NCI-H526 (cell line): ENCODE data around the gene HMCN2.

Experiments used
- DNase-seq, 2 experiments: peaks; one replicate each; lab custom pipeline; 2025; lab: John Stamatoyannopoulos, UW

The HMCN2 gene

DNA sequence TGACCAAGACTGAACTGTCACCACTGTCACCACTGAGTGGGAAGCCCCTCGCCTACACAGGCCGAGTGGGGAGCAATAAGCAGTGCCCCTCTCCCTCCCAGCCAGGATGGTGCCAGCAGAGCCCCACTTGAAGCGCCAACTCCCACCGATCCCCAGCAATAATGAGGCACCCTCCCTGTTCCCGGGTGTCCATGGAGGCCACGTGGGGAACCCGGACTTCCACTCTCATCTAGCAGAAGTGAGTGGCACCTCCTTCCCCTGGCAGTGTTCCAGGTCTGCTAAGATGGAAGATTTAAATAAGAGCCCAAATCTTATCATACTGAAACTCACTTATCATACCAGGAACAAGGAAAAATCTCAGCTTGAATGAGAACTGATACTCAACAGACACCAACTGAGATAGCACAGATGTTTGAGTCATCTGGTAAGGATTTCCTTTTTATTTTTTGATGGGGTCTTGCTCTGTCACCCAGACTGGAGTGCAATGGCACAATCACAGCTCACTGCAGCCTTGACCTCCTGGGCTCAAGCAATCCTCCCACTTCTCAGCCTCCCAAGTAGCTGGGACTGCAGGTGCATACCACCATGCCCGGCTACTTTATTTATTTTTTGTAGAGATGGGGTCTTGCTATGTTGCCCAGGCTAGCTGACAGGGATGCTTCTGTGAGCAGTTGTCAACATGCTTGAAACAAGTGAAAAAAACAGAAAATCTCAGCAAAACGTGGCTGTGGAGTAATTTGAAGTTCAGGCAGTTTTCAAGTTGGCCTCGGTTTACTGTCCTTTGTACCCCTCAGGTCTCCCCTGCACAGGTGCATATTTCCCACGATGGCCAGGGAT, 149.6 kb downstream of the HMCN2 start:
- DNase-seq, result no peak

DNA sequence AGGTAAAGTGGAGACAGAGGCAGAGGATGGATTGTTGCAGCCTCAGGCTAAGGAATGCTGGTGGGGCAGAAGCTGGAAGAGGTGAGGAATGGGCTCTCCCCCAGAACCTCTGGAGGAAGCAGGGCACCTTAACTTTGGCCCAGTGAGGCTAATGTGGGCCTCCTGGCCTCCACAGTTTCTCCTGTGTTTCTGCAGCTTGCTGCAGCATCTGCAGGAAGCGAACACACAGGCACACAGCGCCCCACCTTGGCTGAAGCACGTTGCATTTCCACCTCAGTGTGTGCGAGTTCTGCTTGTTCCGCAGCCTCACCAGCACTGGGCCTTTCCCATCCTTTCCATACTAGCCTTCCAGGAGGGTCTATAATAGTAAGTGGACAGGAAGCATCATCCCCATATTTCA, 152.0 kb downstream of the HMCN2 start:
- DNase-seq, result no peak

DNA sequence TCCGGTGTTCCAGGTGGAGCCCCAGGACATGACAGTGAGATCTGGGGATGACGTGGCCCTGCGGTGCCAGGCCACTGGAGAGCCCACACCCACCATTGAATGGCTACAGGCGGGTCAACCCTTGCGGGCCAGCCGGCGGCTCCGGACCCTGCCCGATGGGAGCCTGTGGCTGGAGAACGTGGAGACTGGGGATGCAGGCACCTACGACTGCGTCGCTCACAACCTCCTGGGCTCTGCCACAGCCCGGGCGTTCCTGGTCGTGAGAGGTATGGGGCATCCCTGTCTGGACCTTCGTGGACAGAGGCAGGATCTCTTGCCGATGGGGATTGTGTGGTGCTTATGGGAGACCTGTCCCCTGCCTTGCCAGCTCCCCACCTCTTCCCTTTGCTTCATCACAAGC, 153.2 kb downstream of the HMCN2 start:
- DNase-seq, result no peak

- no peak for DNase-seq
Measured at GRCh38 chr9:130419521-130420035, 154.0 kb downstream of the HMCN2 start.

DNA sequence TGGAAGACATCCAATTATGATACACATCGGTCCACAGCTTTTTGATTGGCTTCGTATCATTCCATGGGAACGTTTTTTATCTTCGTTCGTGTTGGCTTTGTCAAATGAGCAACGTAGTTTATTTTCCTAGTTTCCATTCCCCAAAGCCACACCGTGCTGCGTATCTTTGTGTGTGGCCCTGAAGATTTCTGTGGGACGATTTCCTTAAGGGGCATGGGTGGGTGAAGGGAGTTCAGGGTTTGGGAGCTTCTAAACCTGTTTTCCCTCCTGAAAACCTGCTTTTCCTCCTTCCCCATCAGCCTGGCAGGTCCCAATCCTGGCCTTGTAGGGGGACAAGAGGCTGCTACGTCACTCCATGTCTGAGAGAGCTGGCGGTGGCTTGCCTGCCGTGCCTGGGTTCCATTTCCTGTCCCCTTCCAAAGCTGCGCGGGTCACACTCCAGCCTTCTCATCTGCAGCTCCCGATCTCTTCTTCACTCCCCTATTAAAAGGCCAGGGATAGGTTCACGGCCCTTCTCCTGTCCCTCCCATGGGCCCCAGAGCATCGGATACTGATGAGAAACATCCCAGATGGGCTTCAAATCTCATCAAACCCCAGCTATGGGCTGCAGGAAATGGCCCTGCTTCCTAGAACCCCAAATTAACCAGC, 155.7 kb downstream of the HMCN2 start:
- no peak for DNase-seq

GRCh38 chr9:130421802-130422276, 156.3 kb downstream of the HMCN2 start:
- DNase-seq, result no peak

DNA sequence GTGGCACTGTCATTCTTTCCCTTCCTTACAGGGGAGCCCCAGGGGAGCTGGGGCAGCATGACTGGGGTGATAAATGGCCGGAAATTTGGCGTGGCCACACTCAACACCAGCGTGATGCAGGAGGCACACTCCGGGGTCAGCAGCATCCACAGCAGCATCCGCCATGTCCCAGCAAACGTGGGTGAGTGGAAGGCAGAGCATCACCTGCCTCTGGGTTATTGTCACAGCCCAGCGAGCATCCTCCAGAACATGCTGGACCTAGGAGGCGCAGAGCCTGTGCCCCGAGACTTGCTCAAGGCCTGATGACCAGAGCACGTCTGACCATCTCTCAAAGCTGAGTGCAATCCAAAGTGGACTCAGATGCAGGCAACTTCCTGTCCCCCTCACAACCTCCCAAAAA, 157.0 kb downstream of the HMCN2 start:
- DNase-seq, result no peak

- no peak for DNase-seq
Measured at GRCh38 chr9:130423272-130423671, 157.7 kb downstream of the HMCN2 start.

DNA sequence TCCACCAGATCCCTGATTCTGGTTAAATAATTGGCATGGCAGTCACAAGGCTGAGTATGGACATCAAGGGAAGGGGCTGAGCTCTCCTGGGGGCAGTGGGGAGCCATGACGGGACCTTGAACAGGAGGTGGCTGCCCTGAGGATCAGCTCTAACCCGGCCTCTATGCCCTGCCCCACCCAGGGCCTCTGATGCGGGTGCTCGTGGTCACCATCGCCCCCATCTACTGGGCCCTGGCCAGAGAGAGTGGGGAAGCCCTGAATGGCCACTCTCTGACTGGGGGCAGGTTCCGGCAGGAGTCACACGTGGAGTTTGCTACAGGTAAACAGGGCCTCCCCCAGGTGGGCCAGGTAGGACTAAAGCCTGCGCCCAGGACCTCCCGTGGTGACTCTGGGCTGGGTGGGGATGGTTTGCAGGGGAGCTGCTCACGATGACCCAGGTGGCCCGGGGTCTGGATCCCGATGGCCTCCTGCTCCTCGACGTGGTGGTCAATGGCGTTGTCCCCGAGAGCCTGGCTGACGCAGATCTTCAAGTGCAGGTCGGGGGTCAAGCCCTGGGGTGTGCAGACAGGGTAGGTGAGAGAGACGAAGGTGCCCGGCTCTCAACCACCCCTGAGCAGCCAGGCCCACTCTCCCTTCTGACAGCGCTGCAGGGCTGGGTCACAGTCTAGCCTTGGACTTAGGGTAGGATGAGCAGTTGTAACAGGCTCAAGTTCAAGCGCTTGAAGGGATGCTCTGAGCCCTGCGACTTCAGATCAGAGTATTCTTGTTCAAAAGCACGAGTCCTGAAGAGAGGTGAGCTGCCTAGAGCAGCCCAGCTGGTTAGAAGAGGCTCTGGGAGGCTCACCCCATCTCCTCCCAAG, 159.3 kb downstream of the HMCN2 start:
- no peak for DNase-seq

DNA sequence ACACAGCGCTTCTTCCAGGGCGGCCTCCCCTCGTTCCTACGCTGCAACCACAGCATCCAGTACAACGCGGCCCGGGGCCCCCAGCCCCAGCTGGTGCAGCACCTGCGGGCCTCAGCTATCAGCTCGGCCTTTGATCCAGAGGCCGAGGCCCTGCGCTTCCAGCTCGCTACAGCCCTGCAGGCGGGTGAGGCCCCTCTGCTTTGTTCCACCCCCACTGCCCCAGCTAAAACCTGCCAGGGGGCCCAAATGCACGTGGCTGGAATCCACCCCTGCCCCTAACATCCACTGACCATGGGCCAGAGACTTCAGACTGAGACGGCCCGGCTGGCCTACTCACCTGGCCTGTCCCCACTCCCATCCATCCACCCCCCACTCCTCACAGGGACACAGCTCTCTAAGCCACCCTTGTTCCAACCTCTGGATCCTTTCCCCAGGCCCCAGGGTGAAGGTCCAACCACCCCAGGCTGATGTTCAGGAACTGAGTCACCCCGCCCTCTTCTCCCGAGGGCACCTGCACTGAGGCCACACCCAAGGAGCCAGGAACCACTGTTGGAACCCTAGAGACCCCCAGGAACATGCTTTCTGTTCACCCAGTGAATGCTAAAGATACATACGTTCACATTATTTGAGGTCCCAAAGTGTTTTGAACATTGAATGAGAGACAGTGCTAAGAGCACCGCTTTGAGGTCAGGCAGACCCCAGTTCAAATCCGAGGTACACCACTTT, 160.3 kb downstream of the HMCN2 start:
- DNase-seq, result no peak

- DNase-seq, result no peak
Measured at GRCh38 chr9:130426467-130426773, 160.9 kb downstream of the HMCN2 start.

DNA sequence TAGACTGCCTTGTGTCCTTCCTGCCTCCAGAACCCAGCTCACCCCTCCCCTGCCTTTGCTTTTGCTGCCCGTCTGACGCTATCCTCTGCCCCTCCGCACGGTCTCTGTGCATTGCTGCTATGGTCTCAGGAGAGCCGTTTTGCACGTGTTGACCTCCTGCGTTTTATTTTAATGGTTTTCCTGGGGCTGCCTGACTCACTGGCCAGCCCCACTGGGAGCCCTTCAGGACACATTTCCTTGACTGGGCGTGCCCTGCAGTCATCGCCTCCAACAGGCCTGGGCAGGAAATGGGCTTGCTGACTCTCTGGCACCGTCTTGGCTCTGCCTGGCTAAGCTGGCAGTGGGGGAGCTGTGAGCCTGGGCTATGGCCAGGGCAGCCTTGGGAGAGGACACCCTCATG, 161.3 kb downstream of the HMCN2 start:
- DNase-seq, result no peak

- DNase-seq, result no peak
Measured at GRCh38 chr9:130427326-130427725, 161.8 kb downstream of the HMCN2 start.

DNA sequence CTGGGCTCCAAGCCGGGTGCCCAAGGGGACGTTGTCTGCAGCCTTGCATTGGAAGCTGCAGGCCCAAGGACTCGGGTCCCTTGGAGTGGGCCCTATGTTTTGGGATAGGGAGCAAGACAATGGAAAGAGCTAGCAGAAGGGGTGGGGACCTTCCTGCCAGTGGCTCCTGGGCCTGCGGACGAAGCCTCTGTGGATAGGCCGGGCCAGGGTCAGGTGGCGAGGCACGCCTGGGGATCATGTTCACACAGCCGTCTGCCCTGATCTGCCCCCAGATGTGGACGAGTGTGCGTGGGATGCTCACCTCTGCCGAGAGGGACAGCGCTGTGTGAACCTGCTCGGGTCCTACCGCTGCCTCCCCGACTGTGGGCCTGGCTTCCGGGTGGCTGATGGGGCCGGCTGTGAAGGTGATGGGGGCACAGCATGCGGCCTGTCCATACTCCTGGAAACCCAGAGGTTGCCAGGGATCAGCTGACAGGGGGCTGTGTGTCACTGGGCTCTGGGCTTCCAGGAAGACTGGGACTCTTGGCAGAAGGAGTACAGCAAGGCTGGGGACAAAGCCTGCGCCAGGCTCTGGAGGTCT, 162.6 kb downstream of the HMCN2 start:
- DNase-seq, result no peak

DNA sequence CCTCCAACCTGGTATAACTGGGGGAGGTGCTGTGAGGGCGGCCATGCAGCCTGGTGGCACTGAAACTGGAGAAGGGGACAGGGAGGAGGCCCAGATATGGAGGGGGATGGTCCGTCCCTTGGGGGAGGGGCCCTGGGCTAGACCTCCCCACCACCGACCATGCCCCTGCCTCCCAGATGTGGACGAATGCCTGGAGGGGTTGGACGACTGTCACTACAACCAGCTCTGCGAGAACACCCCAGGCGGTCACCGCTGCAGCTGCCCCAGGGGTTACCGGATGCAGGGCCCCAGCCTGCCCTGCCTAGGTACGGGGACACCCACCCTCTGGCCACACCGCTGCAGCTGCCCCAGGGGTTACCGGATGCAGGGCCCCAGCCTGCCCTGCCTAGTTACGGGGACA, 163.8 kb downstream of the HMCN2 start:
- DNase-seq, result no peak

GRCh38 chr9:130429831-130430230, 164.3 kb downstream of the HMCN2 start:
- no peak for DNase-seq

GRCh38 chr9:130430232-130430631, 164.7 kb downstream of the HMCN2 start:
- no peak for DNase-seq

- DNase-seq, result no peak
Measured at GRCh38 chr9:130430734-130431535, 165.4 kb downstream of the HMCN2 start.

DNA sequence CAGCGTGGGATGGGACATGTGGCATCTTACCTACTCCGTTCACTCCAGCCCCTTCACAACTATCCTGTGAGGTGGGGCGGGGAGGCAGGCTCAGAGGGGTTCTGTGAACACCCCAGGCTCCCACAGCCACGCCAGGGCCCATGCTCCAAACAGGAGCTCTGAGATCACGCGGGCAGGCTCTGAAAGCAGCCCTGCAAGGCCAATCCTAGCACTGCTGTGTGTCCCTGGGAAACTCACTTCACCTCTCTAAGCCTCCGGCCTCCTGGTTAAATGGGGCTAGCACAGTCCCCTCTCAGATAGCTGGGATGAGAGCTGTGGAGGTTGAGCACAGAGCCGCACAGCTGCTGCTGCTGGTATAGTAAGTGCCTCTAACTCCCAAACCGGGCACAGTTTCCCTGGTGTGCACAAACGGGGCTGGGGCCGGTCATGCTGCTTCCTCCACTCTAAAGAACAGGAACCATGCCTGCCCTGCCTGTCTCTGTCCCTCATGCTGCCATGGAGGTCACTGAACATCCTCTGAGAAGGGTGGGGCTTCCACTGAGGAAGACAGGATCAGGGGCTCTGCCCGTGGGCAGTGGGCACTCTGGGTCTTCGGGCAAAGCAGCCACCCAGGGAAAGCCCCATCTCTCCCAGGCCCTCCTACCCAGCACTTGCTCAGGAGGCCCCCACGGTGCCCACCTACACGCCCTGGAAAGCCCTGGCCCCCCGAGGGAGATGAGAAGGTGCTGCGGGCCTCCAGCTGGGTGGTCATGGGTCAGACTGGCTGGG, 166.2 kb downstream of the HMCN2 start:
- DNase-seq, result no peak

DNA sequence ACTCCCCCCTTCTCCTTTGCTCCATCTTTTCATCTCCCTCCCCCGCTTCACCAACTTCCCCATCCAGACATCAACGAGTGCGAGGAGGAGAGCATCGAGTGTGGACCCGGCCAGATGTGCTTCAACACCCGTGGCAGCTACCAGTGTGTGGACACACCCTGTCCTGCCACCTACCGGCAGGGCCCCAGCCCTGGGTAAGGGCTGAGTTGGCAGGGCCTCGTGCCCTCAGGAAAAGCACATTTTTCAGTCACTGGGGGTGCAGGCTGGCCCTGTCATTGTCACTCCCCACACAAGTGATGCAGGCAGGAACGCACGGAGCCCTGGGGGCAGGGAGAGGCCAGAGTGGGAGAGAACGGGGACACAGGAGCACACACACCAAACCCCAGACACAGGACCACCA, 166.8 kb downstream of the HMCN2 start:
- DNase-seq, result peak in 1 of 2 experiments; percentile 8
